B cell (primary cell): ENCODE results near the gene QRFP.

Source experiments
- CTCF ChIP-seq: fragments of 200-600 bp; IDR thresholded peaks from one replicate; pipeline ENCODE4 v1.8.0; 2022; ENCODE audit warnings: antibody characterized with exemption, mild to moderate bottlenecking
- EZH2 ChIP-seq: IDR thresholded peaks from 2 replicates; pipeline ENCODE4 v1.6.1; 2012; ENCODE audit warnings: borderline replicate concordance, low read depth, mild to moderate bottlenecking, moderate library complexity, low read length; ENCODE audit not compliant: insufficient read depth, poor library complexity, severe bottlenecking

GRCh38 chr9:130927995-130928900, 31.6 kb upstream of the QRFP start:
- TF ChIP-seq CTCF, result no peak
- no peak for TF ChIP-seq EZH2
